ENCODE measurements around the gene DSCAM. TPM values are rescaled to one million over a fixed set of nuclear protein-coding genes. Genes with fewer than 3 reads are reported as not detected.
"Not testable (repeated sequence)": the region's sequence is repeated elsewhere in the genome, so short reads cannot be mapped to it uniquely, and the experiment has no call there.

The DSCAM gene
- total RNA-seq, 1 donor from 2014 or later, result not detected

DNA sequence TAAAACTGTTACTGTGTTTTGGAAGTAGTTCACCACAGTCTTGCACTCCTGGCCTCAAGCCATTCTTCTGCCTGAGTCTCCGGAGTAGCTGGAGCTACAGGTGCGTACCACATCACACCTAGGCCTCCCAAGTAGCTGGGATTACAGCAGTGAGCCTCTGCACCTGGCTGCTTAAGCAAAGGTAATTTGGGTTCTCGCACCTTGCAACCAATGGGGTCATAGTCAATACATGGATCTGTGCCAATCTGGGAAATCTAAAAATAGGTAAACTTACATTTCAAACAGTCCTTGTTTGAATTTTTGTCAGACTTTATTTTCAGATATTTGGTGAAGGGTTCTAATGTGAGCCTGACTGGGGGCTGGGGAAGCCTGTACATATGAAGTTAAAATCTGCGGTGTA is 513.2 kb downstream of the DSCAM start:
- no peaks in the 10 kb centered on the region for H3K36me3 Mint-ChIP-seq
- TF ChIP-seq EZH2 (IDR thresholded peaks at IDR 0.05), result no peak

DNA sequence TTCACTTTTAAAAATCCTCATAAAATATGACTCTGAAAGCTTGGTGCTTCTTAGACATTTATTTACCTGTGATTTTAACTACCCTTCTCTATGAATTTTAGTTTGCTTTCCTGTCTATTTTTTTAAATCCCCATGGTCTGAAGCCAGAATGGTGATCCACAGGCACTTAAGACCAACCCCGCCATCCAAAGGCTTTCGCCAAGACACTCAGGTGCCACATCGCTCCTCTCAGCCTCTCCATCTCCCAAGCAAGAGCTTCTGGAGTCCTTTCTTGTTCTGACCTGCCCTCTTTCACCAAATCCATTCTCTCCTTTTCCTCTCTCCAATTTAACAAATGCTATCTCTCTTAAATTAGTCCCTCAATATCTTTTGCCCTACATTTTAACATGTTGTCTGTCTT is 515.2 kb downstream of the DSCAM start:
- no peak overlapping the region for H3K27ac Mint-ChIP-seq
- H3K27me3 Mint-ChIP-seq (ENCODE audit: insufficient read depth, low read depth), result no peaks in the 10 kb centered on the region
- Histone ChIP-seq H3K36me3 (no peaks in the 10 kb centered on the region), H3K4me3 (no peak overlapping the region), H3K9ac (no peak overlapping the region), H3K27me3 (no peaks in the 10 kb centered on the region), H3K4me2 (no peak overlapping the region), H3K79me2 (ENCODE audit: low read depth) (no peaks in the 10 kb centered on the region), H3K4me1 (peaks cover 8% of the 10 kb centered on the region), H2AFZ (replicated peaks) (no peak overlapping the region), H4K20me1 (ENCODE audit: low read depth) (no peaks in the 10 kb centered on the region), H3K9me3 (ENCODE audit: low read depth) (no peaks in the 10 kb centered on the region), H3K27ac (no peak overlapping the region), H3F3A (ENCODE audit: low read depth) (no peaks in the 10 kb centered on the region)
- TF ChIP-seq CTCF (IDR thresholded peaks at IDR 0.05) (no peak), EZH2phosphoT487 (IDR thresholded peaks at IDR 0.05) (no peak), EZH2 (IDR thresholded peaks at IDR 0.05) (no peak)
- no peak overlapping the region for H3K4me3 Mint-ChIP-seq
- no peak for DNase-seq (ENCODE audit: low spot score)
- peaks cover 5% of the 10 kb centered on the region for H3K4me1 Mint-ChIP-seq
- H3K36me3 Mint-ChIP-seq, result no peaks in the 10 kb centered on the region
- no peaks in the 10 kb centered on the region for H3K9me3 Mint-ChIP-seq

More for the DNA sequence above, 513.2 kb downstream of the DSCAM start:
- H3K4me1 ChIP-seq, result peaks cover 8% of the 10 kb centered on the region
- Mint-ChIP-seq H3K4me1 (peaks cover 5% of the 10 kb centered on the region), H3K27me3 (ENCODE audit: insufficient read depth, low read depth) (no peaks in the 10 kb centered on the region), H3K27ac (no peak overlapping the region), H3K9me3 (peaks cover 2% of the 10 kb centered on the region), H3K4me3 (no peak overlapping the region)
- no peak overlapping the region for H3K9ac ChIP-seq
- no peak overlapping the region for H3K27ac ChIP-seq
- no peak overlapping the region for H3K4me3 ChIP-seq
- DNase-seq (ENCODE audit: low spot score), result no peak
- H3K79me2 ChIP-seq (ENCODE audit: low read depth), result no peaks in the 10 kb centered on the region
- H4K20me1 ChIP-seq (ENCODE audit: low read depth), result no peaks in the 10 kb centered on the region
- H3K27me3 ChIP-seq, result no peaks in the 10 kb centered on the region
- no peaks in the 10 kb centered on the region for H3K36me3 ChIP-seq
- H2AFZ ChIP-seq (replicated peaks), result no peak overlapping the region
- H3K9me3 ChIP-seq (ENCODE audit: low read depth), result no peaks in the 10 kb centered on the region
- no peak overlapping the region for H3K4me2 ChIP-seq
- H3F3A ChIP-seq (ENCODE audit: low read depth), result no peaks in the 10 kb centered on the region

GRCh38 chr21:40331172-40331571 is 515.8 kb downstream of the DSCAM start:
- H3K4me3 Mint-ChIP-seq, result no peak overlapping the region
- Histone ChIP-seq H3K27ac (no peak overlapping the region), H3K9ac (no peak overlapping the region), H3K4me2 (no peak overlapping the region), H3K79me2 (ENCODE audit: low read depth) (no peaks in the 10 kb centered on the region), H3K9me3 (ENCODE audit: low read depth) (no peaks in the 10 kb centered on the region), H2AFZ (replicated peaks) (no peak overlapping the region), H3K4me1 (peaks cover 8% of the 10 kb centered on the region), H3K4me3 (no peak overlapping the region), H3F3A (ENCODE audit: low read depth) (no peaks in the 10 kb centered on the region), H4K20me1 (ENCODE audit: low read depth) (no peaks in the 10 kb centered on the region), H3K36me3 (no peaks in the 10 kb centered on the region), H3K27me3 (no peaks in the 10 kb centered on the region)
- H3K27ac Mint-ChIP-seq, result no peak overlapping the region
- no peak for DNase-seq (ENCODE audit: low spot score)
- TF ChIP-seq EZH2phosphoT487 (IDR thresholded peaks at IDR 0.05) (no peak), CTCF (IDR thresholded peaks at IDR 0.05) (no peak), EZH2 (IDR thresholded peaks at IDR 0.05) (no peak)
- no peaks in the 10 kb centered on the region for H3K36me3 Mint-ChIP-seq
- peaks cover 5% of the 10 kb centered on the region for H3K4me1 Mint-ChIP-seq
- no peaks in the 10 kb centered on the region for H3K27me3 Mint-ChIP-seq (ENCODE audit: insufficient read depth, low read depth)
- no peaks in the 10 kb centered on the region for H3K9me3 Mint-ChIP-seq

- Histone ChIP-seq H3K9ac (no peak overlapping the region), H3K27me3 (no peaks in the 10 kb centered on the region), H3F3A (ENCODE audit: low read depth) (no peaks in the 10 kb centered on the region), H3K9me3 (ENCODE audit: low read depth) (no peaks in the 10 kb centered on the region), H3K79me2 (ENCODE audit: low read depth) (no peaks in the 10 kb centered on the region), H3K4me2 (no peak overlapping the region), H3K4me1 (no peaks in the 10 kb centered on the region), H2AFZ (replicated peaks) (no peak overlapping the region), H4K20me1 (ENCODE audit: low read depth) (no peaks in the 10 kb centered on the region), H3K4me3 (no peak overlapping the region), H3K36me3 (no peaks in the 10 kb centered on the region), H3K27ac (no peak overlapping the region)
- Mint-ChIP-seq H3K36me3 (no peaks in the 10 kb centered on the region), H3K27ac (no peak overlapping the region), H3K9me3 (no peaks in the 10 kb centered on the region), H3K27me3 (ENCODE audit: insufficient read depth, low read depth) (no peaks in the 10 kb centered on the region), H3K4me3 (no peak overlapping the region), H3K4me1 (no peaks in the 10 kb centered on the region)
- no peak for TF ChIP-seq EZH2 (IDR thresholded peaks at IDR 0.05)
- TF ChIP-seq EZH2phosphoT487 (IDR thresholded peaks at IDR 0.05), result no peak
- TF ChIP-seq CTCF (IDR thresholded peaks at IDR 0.05), result no peak
- no peak for DNase-seq (ENCODE audit: low spot score)
These were observed 522.6 kb downstream of the DSCAM start for GRCh38 chr21:40324389-40324788.

DNA sequence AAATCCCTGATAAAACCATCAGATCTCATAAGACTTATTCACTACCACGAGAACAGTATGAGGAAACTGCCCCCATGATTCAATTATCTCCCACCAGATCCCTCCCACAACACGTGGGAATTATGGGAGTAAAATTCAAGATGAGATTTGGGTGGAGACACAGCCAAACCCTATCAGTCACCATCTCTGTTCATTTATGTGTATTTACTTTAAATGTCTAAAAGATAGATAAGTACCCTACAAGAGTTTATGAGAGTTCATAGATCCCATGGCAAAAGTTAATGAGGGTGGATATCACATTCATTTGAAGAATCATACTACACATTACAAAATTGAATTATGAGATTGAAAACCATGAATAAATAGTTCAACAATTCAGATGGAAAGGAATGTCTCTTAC is 526.2 kb downstream of the DSCAM start:
- not testable (repeated sequence) for H3K36me3 ChIP-seq; H2AFZ ChIP-seq (replicated peaks); H3K27me3 Mint-ChIP-seq (ENCODE audit: insufficient read depth, low read depth); H3K27ac Mint-ChIP-seq; H3K4me1 ChIP-seq; H3F3A ChIP-seq (ENCODE audit: low read depth); H3K4me3 Mint-ChIP-seq; H3K9ac ChIP-seq; H3K79me2 ChIP-seq (ENCODE audit: low read depth); H3K4me3 ChIP-seq; H3K4me1 Mint-ChIP-seq; H3K27ac ChIP-seq; H3K27me3 ChIP-seq; DNase-seq (ENCODE audit: low spot score); H3K9me3 ChIP-seq (ENCODE audit: low read depth); H3K4me2 ChIP-seq; H3K9me3 Mint-ChIP-seq; H3K36me3 Mint-ChIP-seq; H4K20me1 ChIP-seq (ENCODE audit: low read depth)
